IMR-90 (cell line): Measurements from ENCODE around the gene DYNC2LI1. TPM values are rescaled to one million over a fixed set of nuclear protein-coding genes. Genes with fewer than 3 reads are reported as not detected.

Experiments
- ATAC-seq: fragments of 200-7000 bp; cut with Tn5 transposase; 2 replicates; pipeline ENCODE4 v1.9.1; 2020; ENCODE audit warnings: low read depth, mild to moderate bottlenecking, moderate library complexity
- BruUV-seq: library from RNA; stranded (reverse); fragments of 400-500 nt; replicated peaks from 2 replicates; lab custom pipeline; 2021; lab: Mats Ljungman, UMichigan
- CTCF ChIA-PET: fragments of 300-600 bp; formaldehyde crosslinking; extraction: SDS; loops from one replicate; lab custom pipeline; 2021; ENCODE audit warnings: antibody characterized with exemption; lab: Yijun Ruan, JAX
- POLR2A ChIA-PET: fragments of 300-600 bp; sonication (Branson Sonifier 250); formaldehyde crosslinking; loops from one replicate; lab custom pipeline; 2022; ENCODE audit warnings: antibody characterized with exemption; ENCODE audit not compliant: unreplicated experiment; lab: Charles Lee
- DNase-seq: peaks from one replicate; pipeline ENCODE4 v3.0.0; 2013
- H2AFZ ChIP-seq: replicated peaks from 2 replicates; pipeline ENCODE3; 2013; ENCODE audit warnings: low read length, mild to moderate bottlenecking; ENCODE audit not compliant: poor library complexity
- H2AK5ac ChIP-seq: 2 replicates; pipeline ENCODE4 v1.6.1; 2013; ENCODE audit warnings: low read depth, low read length, inconsistent platforms
- H2AK9ac ChIP-seq: replicated peaks from 2 replicates; pipeline ENCODE3; 2013; ENCODE audit warnings: mild to moderate bottlenecking, low read depth, low read length, moderate library complexity; ENCODE audit not compliant: poor library complexity
- H2BK120ac ChIP-seq: 2 replicates; pipeline ENCODE4 v1.6.1; 2013; ENCODE audit warnings: low read depth, low read length, inconsistent platforms
- H2BK15ac ChIP-seq: 3 replicates; pipeline ENCODE4 v1.6.1; 2013; ENCODE audit warnings: low read depth, low read length, inconsistent platforms
- H2BK20ac ChIP-seq: 2 replicates; pipeline ENCODE4 v1.6.1; 2013; ENCODE audit warnings: low read depth, mild to moderate bottlenecking, inconsistent platforms, low read length, moderate library complexity
- H2BK5ac ChIP-seq: 2 replicates; pipeline ENCODE4 v1.6.1; 2013; ENCODE audit warnings: mild to moderate bottlenecking, low read depth, low read length, inconsistent platforms; ENCODE audit not compliant: poor library complexity, severe bottlenecking
- H3K14ac ChIP-seq: replicated peaks from 2 replicates; pipeline ENCODE4 v1.6.1; 2013; ENCODE audit warnings: low read depth, low read length, inconsistent platforms
- H3K18ac ChIP-seq: 2 replicates; pipeline ENCODE4 v1.6.1; 2013; ENCODE audit warnings: low read depth, low read length, control low read depth
- H3K23ac ChIP-seq: 2 replicates; pipeline ENCODE4 v1.6.1; 2013; ENCODE audit warnings: low read depth, low read length, inconsistent platforms
- H3K27ac ChIP-seq: 2 replicates; pipeline ENCODE4 v1.5.1; 2013; ENCODE audit warnings: mild to moderate bottlenecking, control low read depth, low read length; ENCODE audit not compliant: insufficient read depth
- H3K27me3 ChIP-seq: 2 replicates; pipeline ENCODE4 v1.6.1; 2013; ENCODE audit warnings: low read length; ENCODE audit not compliant: control insufficient read depth, insufficient read depth
- H3K36me3 ChIP-seq: 2 replicates; pipeline ENCODE4 v1.6.1; 2013; ENCODE audit warnings: low read length, mixed read lengths; ENCODE audit not compliant: control insufficient read depth, insufficient read depth
- H3K4ac ChIP-seq: 2 replicates; pipeline ENCODE4 v1.6.1; 2013; ENCODE audit warnings: low read depth, low read length, inconsistent platforms
- H3K4me1 ChIP-seq: 2 replicates; pipeline ENCODE4 v1.6.1; 2013; ENCODE audit warnings: low read length, mixed read lengths; ENCODE audit not compliant: control insufficient read depth, insufficient read depth
- H3K4me2 ChIP-seq: 2 replicates; pipeline ENCODE4 v1.6.1; 2013; ENCODE audit warnings: low read depth, mild to moderate bottlenecking, control low read depth, low read length, moderate library complexity
- H3K4me3 ChIP-seq: 2 replicates; pipeline ENCODE4 v1.5.1; 2013; ENCODE audit warnings: low read depth, mild to moderate bottlenecking, control low read depth, low read length, moderate library complexity; ENCODE audit not compliant: insufficient read depth
- H3K56ac ChIP-seq: 2 replicates; pipeline ENCODE4 v1.6.1; 2013; ENCODE audit warnings: low read length, inconsistent platforms; ENCODE audit not compliant: insufficient read depth; ENCODE audit errors: extremely low read depth
- H3K79me1 ChIP-seq, 2 experiments: 2 replicates each; pipeline ENCODE4 v1.6.1; 2013; ENCODE audit warnings: low read length in 2 of 2, inconsistent platforms in 1 of 2, low read depth in 1 of 2
- H3K9ac ChIP-seq: 2 replicates; pipeline ENCODE4 v1.6.1; 2013; ENCODE audit warnings: low read depth, low read length, control low read depth
- H3K9me1 ChIP-seq: 2 replicates; pipeline ENCODE4 v1.6.1; 2013; ENCODE audit warnings: low read length, inconsistent platforms; ENCODE audit not compliant: insufficient read depth
- H3K9me3 ChIP-seq: 2 replicates; pipeline ENCODE4 v1.6.1; 2013; ENCODE audit warnings: low read length; ENCODE audit not compliant: control insufficient read depth, insufficient read depth
- H4K20me1 ChIP-seq: 2 replicates; pipeline ENCODE4 v1.6.1; 2013; ENCODE audit warnings: low read length, inconsistent platforms; ENCODE audit not compliant: insufficient read depth
- H4K5ac ChIP-seq: 2 replicates; pipeline ENCODE4 v1.6.1; 2013; ENCODE audit warnings: mild to moderate bottlenecking, low read depth, low read length, control low read depth
- H4K8ac ChIP-seq, 2 experiments: 2 replicates each; pipeline ENCODE4 v1.6.1; 2013; ENCODE audit warnings: low read depth in 2 of 2, low read length in 2 of 2, control low read depth in 1 of 2, inconsistent platforms in 1 of 2
- H4K91ac ChIP-seq: 2 replicates; pipeline ENCODE4 v1.6.1; 2013; ENCODE audit warnings: low read depth, low read length, inconsistent platforms; ENCODE audit not compliant: insufficient read depth
- CEBPB ChIP-seq: IDR thresholded peaks from 2 replicates; pipeline ENCODE4 v1.6.1; 2012; ENCODE audit warnings: low read depth, low read length, improper control_type of control experiment
- FOS ChIP-seq: fragments of 150-350 bp; IDR thresholded peaks from 2 replicates; pipeline ENCODE4 v1.6.1; 2016; ENCODE audit warnings: low read depth, low read length
- NFE2L2 ChIP-seq: fragments of 150-350 bp; IDR thresholded peaks from 2 replicates; pipeline ENCODE4 v1.6.1; 2016; ENCODE audit warnings: low read depth, mild to moderate bottlenecking, low read length
- RAD21 ChIP-seq: IDR thresholded peaks from 2 replicates; pipeline ENCODE4 v1.6.1; 2012; ENCODE audit warnings: low read length, improper control_type of control experiment
- WGBS, 2 experiments: methylation state at CpG; one replicate each; pipeline versions ENCODE4 v1.1.5 to v1.1.7; 2013; ENCODE audit warnings: missing lambda C conversion rate in 2 of 2; ENCODE audit not compliant: insufficient read length in 1 of 2; ENCODE audit errors: extremely low coverage in 2 of 2; 5-methylcytosine and 5-hydroxymethylcytosine counted together
- dilution Hi-C: fragments of 300-500 bp; cut with HindIII; formaldehyde crosslinking; loops from one replicate; pipeline ENCODE4 v1.14.3; 2018; ENCODE audit warnings: low sequenced_read_pairs; ENCODE audit not compliant: unreplicated experiment
- in situ Hi-C: fragments of 300-500 bp; cut with MboI; formaldehyde crosslinking; loops from 3 replicates; pipeline ENCODE4 v1.14.3; 2019; ENCODE audit warnings: low sequenced_read_pairs, inconsistent platforms, mixed read lengths
- intact Hi-C: fragments of 100-400 bp; cut with micrococcal nuclease; formaldehyde crosslinking; loops from 2 replicates; pipeline ENCODE4 v1.10.0; 2022
- polyA plus RNA-seq, 3 experiments: library from polyadenylated mRNA; depleted of rRNA; stranded (reverse); fragments of >200 nt; gene quantifications; 2 replicates each; pipeline ENCODE4 v1.2.3, GENCODE V29; 2012; ENCODE audit warnings: low replicate concordance in 1 of 3
- total RNA-seq: library from RNA; depleted of rRNA; stranded (reverse); fragments of >200 nt; gene quantifications from 2 replicates; pipeline ENCODE4 v1.2.3, GENCODE V29; 2012
- TF ChIP-seq, protein P1 (sequence below): conservative IDR thresholded peaks from 2 replicates; pipeline ENCODE4 v1.5.1; 2012; ENCODE audit warnings: mild to moderate bottlenecking, low read depth, low read length, improper control_type of control experiment

DYNC2LI1 gene
- total and polyA plus RNA-seq, 2 of the 4 experiments (the other 2 are of a cell fraction) = 5.2 to 10.4 TPM

DNA sequence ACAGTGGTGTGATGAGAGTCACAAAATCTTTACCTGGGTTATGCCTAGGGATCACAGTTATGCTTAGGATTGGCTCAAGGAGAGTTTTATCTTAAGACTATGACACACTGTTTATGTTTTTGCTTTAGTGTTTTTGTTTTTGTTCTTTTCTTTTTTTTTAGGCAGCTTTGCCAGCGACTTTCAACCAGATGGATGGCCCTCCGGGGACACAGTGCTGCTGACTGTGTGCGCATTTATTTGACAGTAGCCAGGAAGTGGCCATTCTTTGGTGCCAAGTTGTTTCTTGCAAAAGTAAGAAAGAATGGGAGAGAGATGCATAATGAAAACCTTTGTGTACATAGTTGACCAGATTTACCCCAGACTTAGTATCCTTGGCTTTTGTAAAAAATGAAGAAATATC lies 15.1 kb upstream of the DYNC2LI1 start:
- Histone ChIP-seq H3K4me3 (no peak overlapping the region), H3K23ac (peak overlapping the region; percentile 8; the same call in 1 of the 2 replicates)

More for the DNA sequence above, 15.1 kb upstream of the DYNC2LI1 start:
- ATAC-seq (no peak; the same call in 1 of the 2 replicates), DNase-seq (no peak)
- H4K91ac ChIP-seq = no peak overlapping the region
- WGBS, 2 experiments = no CpG with 5 or more reads among the region's 3 CpGs
- TF ChIP-seq, protein P1, sequence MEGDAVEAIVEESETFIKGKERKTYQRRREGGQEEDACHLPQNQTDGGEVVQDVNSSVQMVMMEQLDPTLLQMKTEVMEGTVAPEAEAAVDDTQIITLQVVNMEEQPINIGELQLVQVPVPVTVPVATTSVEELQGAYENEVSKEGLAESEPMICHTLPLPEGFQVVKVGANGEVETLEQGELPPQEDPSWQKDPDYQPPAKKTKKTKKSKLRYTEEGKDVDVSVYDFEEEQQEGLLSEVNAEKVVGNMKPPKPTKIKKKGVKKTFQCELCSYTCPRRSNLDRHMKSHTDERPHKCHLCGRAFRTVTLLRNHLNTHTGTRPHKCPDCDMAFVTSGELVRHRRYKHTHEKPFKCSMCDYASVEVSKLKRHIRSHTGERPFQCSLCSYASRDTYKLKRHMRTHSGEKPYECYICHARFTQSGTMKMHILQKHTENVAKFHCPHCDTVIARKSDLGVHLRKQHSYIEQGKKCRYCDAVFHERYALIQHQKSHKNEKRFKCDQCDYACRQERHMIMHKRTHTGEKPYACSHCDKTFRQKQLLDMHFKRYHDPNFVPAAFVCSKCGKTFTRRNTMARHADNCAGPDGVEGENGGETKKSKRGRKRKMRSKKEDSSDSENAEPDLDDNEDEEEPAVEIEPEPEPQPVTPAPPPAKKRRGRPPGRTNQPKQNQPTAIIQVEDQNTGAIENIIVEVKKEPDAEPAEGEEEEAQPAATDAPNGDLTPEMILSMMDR = no peak
- TF ChIP-seq NFE2L2 (no peak), RAD21 (no peak), CEBPB (no peak), FOS (no peak)
- peaks cover 5% of the 10 kb centered on the region; the same call in 1 of the 2 replicates for H3K36me3 ChIP-seq
- H3K9me1 ChIP-seq = no peaks in the 10 kb centered on the region; the same call in 1 of the 2 replicates
- H3K18ac ChIP-seq = no peak overlapping the region
- no peaks in the 10 kb centered on the region for H4K20me1 ChIP-seq
- no peak overlapping the region for H2BK5ac ChIP-seq
- no peak overlapping the region for H2BK20ac ChIP-seq
- no peak overlapping the region for H2BK15ac ChIP-seq
- H2BK120ac ChIP-seq = no peak overlapping the region
- H3K9ac ChIP-seq = no peak overlapping the region
- H3K4ac ChIP-seq = no peak overlapping the region
- H3K9me3 ChIP-seq = no peaks in the 10 kb centered on the region
- no TSS peak for BruUV-seq
- H3K79me1 ChIP-seq = no peaks in the 10 kb centered on the region
- ChIA-PET POLR2A (no interaction called here), CTCF (no interaction called here)
- H3K4me2 ChIP-seq = no peak overlapping the region
- no peaks in the 10 kb centered on the region for H3K27me3 ChIP-seq
- H4K8ac ChIP-seq = no peak overlapping the region
- H4K5ac ChIP-seq = no peak overlapping the region
- peak overlapping the region; percentile 17; the same call in 1 of the 2 replicates for H3K27ac ChIP-seq
- no peak overlapping the region for H3K56ac ChIP-seq
- intact Hi-C loops = loop anchor here (5.0 kb wide), 1 partner anchor 146 kb away; no protein-coding TSS in a partner anchor
- H2AK5ac ChIP-seq = no peak overlapping the region
- H3K14ac ChIP-seq = no peak overlapping the region
- H3K4me1 ChIP-seq = peaks cover 6% of the 10 kb centered on the region; the same call in 1 of the 2 replicates
- no peak overlapping the region for H2AFZ ChIP-seq
- in situ Hi-C loops = no loop called here
- dilution Hi-C loops = no loop called here
- no peak overlapping the region for H2AK9ac ChIP-seq
